ENCODE results near the gene SFN.

GRCh38 chr1:26890467-26890796 lies 27.5 kb downstream of the SFN start:
- TF ChIP-seq GATA3 (IDR thresholded peaks at IDR 0.05; ENCODE audit: low read depth, low read length) (no peak), GATA2 (IDR thresholded peaks at IDR 0.05; ENCODE audit: low read depth, low read length) (no peak)

Data from SH-SY5Y (cell line).